ENCODE data around the gene WWOX. TPM values are rescaled to one million over a fixed set of nuclear protein-coding genes. Genes with fewer than 3 reads are reported as not detected.

Gene WWOX
- total and polyA plus RNA-seq, 2 donors (not counting 1 experiment from before 2014, with no cell fraction given) = 10.5 to 42.3 TPM

DNA sequence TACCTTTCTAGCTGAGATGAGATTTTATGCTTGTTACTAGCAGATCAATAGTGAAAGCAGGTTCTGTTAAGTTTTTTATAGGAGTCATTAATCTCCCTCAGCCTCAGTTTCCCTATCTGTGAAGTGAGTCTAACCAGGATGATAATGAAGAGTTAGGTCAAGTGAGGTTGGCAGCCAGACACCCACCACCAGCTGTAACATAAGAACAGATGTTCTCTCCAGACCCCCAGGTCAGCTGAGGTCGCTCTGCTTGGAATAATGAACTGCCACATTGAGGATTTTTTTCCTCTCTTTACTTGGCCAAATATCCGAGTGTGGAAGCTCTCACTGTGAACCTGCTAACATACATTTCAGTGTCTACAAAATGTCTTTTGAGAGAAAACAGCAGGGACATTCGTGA lies 389.6 kb downstream of the WWOX start:
- H3K4me2 ChIP-seq (replicated peaks; ENCODE audit: low read depth, low read length, poor library complexity, severe bottlenecking) = no peak overlapping the region
- H3K9me3 ChIP-seq (ENCODE audit: control extremely low read depth in 1 of 3, control insufficient read depth in 2 of 3, insufficient read depth in 1 of 3, low read length in 2 of 3) = no peaks in the 10 kb centered on the region
- H3K27ac Mint-ChIP-seq = no peak overlapping the region
- H4K20me1 ChIP-seq (ENCODE audit: control insufficient read depth, insufficient read depth, low read length, poor library complexity, severe bottlenecking) = no peaks in the 10 kb centered on the region
- H3K27me3 Mint-ChIP-seq = no peaks in the 10 kb centered on the region
- no peak overlapping the region for H3K4me3 ChIP-seq (ENCODE audit: control extremely low read depth in 1 of 5, extremely low read depth in 1 of 5, insufficient read depth in 1 of 5, low read depth in 2 of 5, low read length in 4 of 5)
- ChIA-PET POLR2A (no interaction called here), CTCF (no interaction called here)
- no peaks in the 10 kb centered on the region for H3K9me3 Mint-ChIP-seq (ENCODE audit: insufficient read depth)
- no peaks in the 10 kb centered on the region for H3K4me1 ChIP-seq (ENCODE audit: control insufficient read depth in 2 of 2, insufficient read depth in 2 of 2, low read length in 2 of 2)
- H2AFZ ChIP-seq (ENCODE audit: insufficient read depth, low read depth, low read length, poor library complexity, severe bottlenecking) = no peak overlapping the region
- H3K79me2 ChIP-seq (ENCODE audit: control insufficient read depth, insufficient read depth, low read length) = no peaks in the 10 kb centered on the region
- intact Hi-C loops (cut with micrococcal nuclease) = no loop called here
- no peak overlapping the region for H3K4me3 Mint-ChIP-seq
- no peak overlapping the region for H3K27ac ChIP-seq (ENCODE audit: low read length in 2 of 2)
- no peak for ATAC-seq (ENCODE audit: low read depth)
- H3K9ac ChIP-seq (ENCODE audit: low read length) = no peak overlapping the region
- no peaks in the 10 kb centered on the region for H3K36me3 ChIP-seq (replicated peaks in 1 of 2; ENCODE audit: control extremely low read depth in 1 of 2, control insufficient read depth in 1 of 2, extremely low read depth in 1 of 2, insufficient read depth in 2 of 2, low read length in 1 of 2)
- no peaks in the 10 kb centered on the region for H3K27me3 ChIP-seq (replicated peaks in 1 of 4; ENCODE audit: control extremely low read depth in 1 of 4, control insufficient read depth in 3 of 4, insufficient read depth in 4 of 4, low read length in 3 of 4)
- TF ChIP-seq EZH2 (IDR thresholded peaks at IDR 0.05; ENCODE audit: borderline replicate concordance, insufficient read depth, low read depth, low read length, poor library complexity, severe bottlenecking) (no peak), CTCF (IDR thresholded peaks at IDR 0.05) (no peak)
- DNase-seq = no peak
- no peaks in the 10 kb centered on the region for H3K4me1 Mint-ChIP-seq
- WGBS (ENCODE audit: insufficient coverage) = 86% methylated on average over 1 of the region's 3 CpGs

GRCh38 chr16:78489631-78490030 lies 390.2 kb downstream of the WWOX start:
- H2AFZ ChIP-seq (ENCODE audit: insufficient read depth, low read depth, low read length, poor library complexity, severe bottlenecking) = no peak overlapping the region
- no peaks in the 10 kb centered on the region for H3K27me3 ChIP-seq (replicated peaks in 1 of 4; ENCODE audit: control extremely low read depth in 1 of 4, control insufficient read depth in 3 of 4, insufficient read depth in 4 of 4, low read length in 3 of 4)
- no peak for TF ChIP-seq EZH2 (IDR thresholded peaks at IDR 0.05; ENCODE audit: borderline replicate concordance, insufficient read depth, low read depth, low read length, poor library complexity, severe bottlenecking)
- no peak for TF ChIP-seq CTCF (IDR thresholded peaks at IDR 0.05)
- intact Hi-C loops (cut with micrococcal nuclease) = no loop called here
- no peak overlapping the region for H3K4me2 ChIP-seq (replicated peaks; ENCODE audit: low read depth, low read length, poor library complexity, severe bottlenecking)
- no peaks in the 10 kb centered on the region for H3K36me3 ChIP-seq (replicated peaks in 1 of 2; ENCODE audit: control extremely low read depth in 1 of 2, control insufficient read depth in 1 of 2, extremely low read depth in 1 of 2, insufficient read depth in 2 of 2, low read length in 1 of 2)
- ChIA-PET POLR2A (no interaction called here), CTCF (no interaction called here)
- DNase-seq = no peak
- no peak overlapping the region for H3K9ac ChIP-seq (ENCODE audit: low read length)
- WGBS (ENCODE audit: insufficient coverage) = no CpG with 5 or more reads among the region's 5 CpGs
- H3K27ac ChIP-seq (ENCODE audit: low read length in 2 of 2) = no peak overlapping the region
- Mint-ChIP-seq H3K4me3 (no peak overlapping the region), H3K27ac (no peak overlapping the region), H3K27me3 (no peaks in the 10 kb centered on the region), H3K9me3 (ENCODE audit: insufficient read depth) (no peaks in the 10 kb centered on the region), H3K4me1 (no peaks in the 10 kb centered on the region)
- H3K4me1 ChIP-seq (ENCODE audit: control insufficient read depth in 2 of 2, insufficient read depth in 2 of 2, low read length in 2 of 2) = no peaks in the 10 kb centered on the region
- no peaks in the 10 kb centered on the region for H3K79me2 ChIP-seq (ENCODE audit: control insufficient read depth, insufficient read depth, low read length)
- no peak for ATAC-seq (ENCODE audit: low read depth)
- H4K20me1 ChIP-seq (ENCODE audit: control insufficient read depth, insufficient read depth, low read length, poor library complexity, severe bottlenecking) = no peaks in the 10 kb centered on the region
- H3K4me3 ChIP-seq (ENCODE audit: control extremely low read depth in 1 of 5, extremely low read depth in 1 of 5, insufficient read depth in 1 of 5, low read depth in 2 of 5, low read length in 4 of 5) = no peak overlapping the region
- H3K9me3 ChIP-seq (ENCODE audit: control extremely low read depth in 1 of 3, control insufficient read depth in 2 of 3, insufficient read depth in 1 of 3, low read length in 2 of 3) = no peaks in the 10 kb centered on the region
